NCI-H69 (cell line): ENCODE results near the gene ATE1.

Experiments used
- DNase-seq: peaks from one replicate; lab custom pipeline; 2025; lab: John Stamatoyannopoulos, UW

ATE1 gene

DNA sequence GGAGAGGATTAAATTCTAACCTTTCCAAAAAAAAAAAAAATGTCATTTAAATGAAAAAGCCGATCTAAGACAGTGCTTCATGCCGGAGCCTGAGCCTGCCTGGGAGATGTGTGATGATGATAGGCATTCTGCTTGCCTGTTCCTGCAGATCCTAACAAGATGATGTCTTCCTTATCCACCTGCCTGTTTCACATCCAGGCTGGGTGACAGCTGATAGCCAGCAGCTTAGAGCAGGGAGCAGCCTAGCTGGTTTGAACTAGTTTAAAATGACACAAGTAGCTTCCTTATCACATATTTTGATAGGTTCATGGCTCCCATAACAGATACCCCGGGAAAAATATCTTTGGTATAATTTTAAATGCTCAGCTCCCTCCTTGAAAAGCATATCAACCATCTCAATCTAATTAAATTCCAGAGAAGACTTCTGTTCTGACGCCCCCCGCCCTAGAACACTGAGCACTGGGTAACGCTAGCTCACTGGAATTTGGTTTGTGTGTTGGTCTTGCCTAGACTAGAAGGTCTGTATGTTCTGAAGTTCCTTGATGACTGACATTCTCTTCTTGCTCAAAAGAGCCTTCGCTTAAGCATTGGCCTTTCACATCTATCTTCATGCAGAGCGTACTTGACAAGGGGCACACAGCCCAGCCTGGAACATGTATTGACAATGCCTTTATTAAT is 232.7 kb downstream of the ATE1 start:
- DNase-seq: no peak

- no peak for DNase-seq
Observed at GRCh38 chr10:121694327-121694965, 233.4 kb downstream of the ATE1 start.

DNA sequence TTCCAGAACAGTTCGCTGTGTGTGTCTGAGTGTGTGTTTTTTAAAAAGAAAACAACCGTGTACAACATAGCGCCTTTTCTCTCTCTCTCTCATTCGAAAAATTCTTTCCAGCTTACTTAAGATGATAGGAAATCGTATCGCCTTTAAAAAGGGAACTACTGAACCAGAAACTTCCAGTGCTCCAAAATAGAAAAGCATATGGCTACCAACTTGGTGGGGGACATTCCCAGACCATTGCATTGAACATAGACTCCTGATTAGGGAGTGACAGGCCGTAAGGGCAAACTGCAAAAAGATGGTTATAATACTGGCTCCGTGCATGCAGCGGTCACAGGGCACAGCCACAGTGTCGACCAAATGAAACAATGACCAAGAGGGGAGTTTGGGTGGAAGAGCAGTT is 235.2 kb downstream of the ATE1 start:
- DNase-seq: no peak

DNA sequence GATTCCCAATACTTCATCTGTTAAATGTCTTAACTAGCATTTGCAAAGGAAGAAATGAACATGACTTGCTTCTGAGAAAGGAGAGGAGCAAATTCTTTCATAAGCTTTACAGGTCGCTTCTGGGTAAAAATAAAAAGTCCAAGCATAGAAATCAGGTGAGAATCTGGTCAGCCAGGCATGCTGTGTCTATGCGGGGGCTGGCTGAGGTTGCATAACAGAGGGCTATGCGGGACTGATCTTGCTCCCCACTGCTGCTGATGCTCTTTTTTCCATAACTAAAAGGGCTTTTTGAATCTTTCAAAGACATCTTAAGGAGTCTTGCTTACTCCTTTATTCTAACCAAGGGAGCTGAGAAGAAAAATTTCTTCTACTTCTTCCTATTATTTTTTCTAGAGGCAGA is 236.9 kb downstream of the ATE1 start:
- DNase-seq: no peak
